H1 (cell line): Measurements from ENCODE around the gene CUL4A. TPM values are rescaled to one million over a fixed set of nuclear protein-coding genes. Genes with fewer than 3 reads are reported as not detected.

Source experiments
- KDM1A ChIP-seq: fragments of 200-600, 300-600 bp; sonication (generic); IDR thresholded peaks from 2 replicates; pipeline ENCODE4 v1.7.1; 2016; ENCODE audit warnings: mild to moderate bottlenecking, low read length, borderline replicate concordance
- polyA plus RNA-seq, 7 experiments: library from polyadenylated mRNA; depleted of rRNA in 3 of 7; stranded (reverse) in 5 of 7; unstranded in 2 of 7; fragments of >200 nt in 5 of 7; fragments of 200-250 nt in 2 of 7; gene quantifications; 1 replicate in 5 of 7; 2 replicates in 1 of 7; 4 replicates in 1 of 7; pipeline versions ENCODE4 v1.2.1 to v1.2.3, GENCODE V29; 2011 to 2013; ENCODE audit warnings: missing spikeins in 2 of 7, mixed read lengths in 2 of 7
- total RNA-seq: library from RNA; stranded (reverse); fragmentation: NEBNext Ultra II Directional; extraction: Animal tissue kit (Norgen Biotek cat#: 25700); gene quantifications from 2 replicates; pipeline ENCODE4 v1.2.1, GENCODE V29; 2021

CUL4A gene
- total and polyA plus RNA-seq, 2 of the 8 experiments (the other 6 are each of a cell fraction or from before 2014, with no cell fraction given), result 54.7 to 101 TPM

- TF ChIP-seq KDM1A, result no peak
- TF ChIP-seq, all 59 proteins: peak for 0
Observed at GRCh38 chr13:113164492-113164891, 44.9 kb upstream of the CUL4A start (continued).
